GM19240 (cell line): Measurements from ENCODE around the gene MAP1A.

Experiments used
- DNase-seq: peaks from one replicate; pipeline ENCODE4 v3.0.0; 2011; ENCODE audit warnings: low spot score; ENCODE audit not compliant: insufficient read length

MAP1A gene

GRCh38 chr15:43510200-43511011 lies 7.0 kb upstream of the MAP1A start:
- peak; percentile 94 for DNase-seq

GRCh38 chr15:43511012-43511885 lies 6.2 kb upstream of the MAP1A start:
- no peak for DNase-seq

- DNase-seq: no peak
These were observed 3.9 kb upstream of the MAP1A start for GRCh38 chr15:43513550-43513949.

GRCh38 chr15:43514241-43515057 lies 3.0 kb upstream of the MAP1A start:
- DNase-seq: no peak

GRCh38 chr15:43515741-43516140 lies 1.7 kb upstream of the MAP1A start:
- DNase-seq: no peak

GRCh38 chr15:43516185-43516584 lies 1.2 kb upstream of the MAP1A start:
- DNase-seq: no peak

GRCh38 chr15:43516801-43517353 lies 531 bp upstream of the MAP1A start:
- no peak for DNase-seq

- DNase-seq: no peak
These were observed 871 bp downstream of the MAP1A start for GRCh38 chr15:43518197-43518761.

- DNase-seq: no peak
These were observed 1.8 kb downstream of the MAP1A start for GRCh38 chr15:43519196-43519595.

- DNase-seq: no peak
These were observed 2.7 kb downstream of the MAP1A start for GRCh38 chr15:43520138-43520537.

- DNase-seq: no peak
These were observed 4.0 kb downstream of the MAP1A start for GRCh38 chr15:43521419-43521818.

- DNase-seq: no peak
These were observed 4.8 kb downstream of the MAP1A start for GRCh38 chr15:43522247-43522646.

GRCh38 chr15:43523646-43524045 lies 6.2 kb downstream of the MAP1A start:
- no peak for DNase-seq

GRCh38 chr15:43524254-43524845 lies 6.9 kb downstream of the MAP1A start:
- DNase-seq: no peak

- no peak for DNase-seq
These were observed 7.7 kb downstream of the MAP1A start for GRCh38 chr15:43525131-43525530.

GRCh38 chr15:43526261-43526930 lies 9.0 kb downstream of the MAP1A start:
- DNase-seq: no peak

- no peak for DNase-seq
These were observed 9.8 kb downstream of the MAP1A start for GRCh38 chr15:43527016-43527801.

GRCh38 chr15:43527802-43528541 lies 10.6 kb downstream of the MAP1A start:
- no peak for DNase-seq
